Measurements from ENCODE around the gene TM4SF20.

DNA sequence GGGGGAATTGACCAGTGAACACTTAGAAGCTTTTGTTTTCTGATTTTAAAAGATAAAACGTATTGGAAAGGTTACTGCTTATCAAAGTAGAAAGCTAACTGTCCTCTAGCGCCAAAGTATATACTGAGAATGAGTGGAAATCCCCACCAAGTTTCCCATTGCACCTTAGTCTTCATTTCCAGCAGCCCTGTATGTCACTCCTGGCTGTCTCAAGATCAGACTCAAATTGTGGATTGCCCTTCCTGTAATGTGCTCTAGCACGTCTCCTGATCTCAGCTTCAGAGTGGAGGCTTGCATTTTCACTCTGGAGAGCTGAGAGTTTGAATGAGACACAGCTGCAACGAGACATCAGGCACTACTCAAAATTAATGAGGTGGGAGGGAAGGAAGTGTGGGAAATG, 27.5 kb downstream of the TM4SF20 start:
- TF ChIP-seq GABPA (IDR thresholded peaks at IDR 0.05; ENCODE audit: low read depth): no peak
- TF ChIP-seq, protein P1, sequence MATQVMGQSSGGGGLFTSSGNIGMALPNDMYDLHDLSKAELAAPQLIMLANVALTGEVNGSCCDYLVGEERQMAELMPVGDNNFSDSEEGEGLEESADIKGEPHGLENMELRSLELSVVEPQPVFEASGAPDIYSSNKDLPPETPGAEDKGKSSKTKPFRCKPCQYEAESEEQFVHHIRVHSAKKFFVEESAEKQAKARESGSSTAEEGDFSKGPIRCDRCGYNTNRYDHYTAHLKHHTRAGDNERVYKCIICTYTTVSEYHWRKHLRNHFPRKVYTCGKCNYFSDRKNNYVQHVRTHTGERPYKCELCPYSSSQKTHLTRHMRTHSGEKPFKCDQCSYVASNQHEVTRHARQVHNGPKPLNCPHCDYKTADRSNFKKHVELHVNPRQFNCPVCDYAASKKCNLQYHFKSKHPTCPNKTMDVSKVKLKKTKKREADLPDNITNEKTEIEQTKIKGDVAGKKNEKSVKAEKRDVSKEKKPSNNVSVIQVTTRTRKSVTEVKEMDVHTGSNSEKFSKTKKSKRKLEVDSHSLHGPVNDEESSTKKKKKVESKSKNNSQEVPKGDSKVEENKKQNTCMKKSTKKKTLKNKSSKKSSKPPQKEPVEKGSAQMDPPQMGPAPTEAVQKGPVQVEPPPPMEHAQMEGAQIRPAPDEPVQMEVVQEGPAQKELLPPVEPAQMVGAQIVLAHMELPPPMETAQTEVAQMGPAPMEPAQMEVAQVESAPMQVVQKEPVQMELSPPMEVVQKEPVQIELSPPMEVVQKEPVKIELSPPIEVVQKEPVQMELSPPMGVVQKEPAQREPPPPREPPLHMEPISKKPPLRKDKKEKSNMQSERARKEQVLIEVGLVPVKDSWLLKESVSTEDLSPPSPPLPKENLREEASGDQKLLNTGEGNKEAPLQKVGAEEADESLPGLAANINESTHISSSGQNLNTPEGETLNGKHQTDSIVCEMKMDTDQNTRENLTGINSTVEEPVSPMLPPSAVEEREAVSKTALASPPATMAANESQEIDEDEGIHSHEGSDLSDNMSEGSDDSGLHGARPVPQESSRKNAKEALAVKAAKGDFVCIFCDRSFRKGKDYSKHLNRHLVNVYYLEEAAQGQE (IDR thresholded peaks at IDR 0.05; ENCODE audit: low read depth, low read length): no peak
- no peak for TF ChIP-seq POLR2AphosphoS5 (IDR thresholded peaks at IDR 0.05; ENCODE audit: low read depth, low read length)
- no peak for TF ChIP-seq RAD21 (IDR thresholded peaks at IDR 0.05; ENCODE audit: low read length)
- TF ChIP-seq, protein P2, sequence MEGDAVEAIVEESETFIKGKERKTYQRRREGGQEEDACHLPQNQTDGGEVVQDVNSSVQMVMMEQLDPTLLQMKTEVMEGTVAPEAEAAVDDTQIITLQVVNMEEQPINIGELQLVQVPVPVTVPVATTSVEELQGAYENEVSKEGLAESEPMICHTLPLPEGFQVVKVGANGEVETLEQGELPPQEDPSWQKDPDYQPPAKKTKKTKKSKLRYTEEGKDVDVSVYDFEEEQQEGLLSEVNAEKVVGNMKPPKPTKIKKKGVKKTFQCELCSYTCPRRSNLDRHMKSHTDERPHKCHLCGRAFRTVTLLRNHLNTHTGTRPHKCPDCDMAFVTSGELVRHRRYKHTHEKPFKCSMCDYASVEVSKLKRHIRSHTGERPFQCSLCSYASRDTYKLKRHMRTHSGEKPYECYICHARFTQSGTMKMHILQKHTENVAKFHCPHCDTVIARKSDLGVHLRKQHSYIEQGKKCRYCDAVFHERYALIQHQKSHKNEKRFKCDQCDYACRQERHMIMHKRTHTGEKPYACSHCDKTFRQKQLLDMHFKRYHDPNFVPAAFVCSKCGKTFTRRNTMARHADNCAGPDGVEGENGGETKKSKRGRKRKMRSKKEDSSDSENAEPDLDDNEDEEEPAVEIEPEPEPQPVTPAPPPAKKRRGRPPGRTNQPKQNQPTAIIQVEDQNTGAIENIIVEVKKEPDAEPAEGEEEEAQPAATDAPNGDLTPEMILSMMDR (IDR thresholded peaks at IDR 0.05): no peak
- TF ChIP-seq, protein P3, sequence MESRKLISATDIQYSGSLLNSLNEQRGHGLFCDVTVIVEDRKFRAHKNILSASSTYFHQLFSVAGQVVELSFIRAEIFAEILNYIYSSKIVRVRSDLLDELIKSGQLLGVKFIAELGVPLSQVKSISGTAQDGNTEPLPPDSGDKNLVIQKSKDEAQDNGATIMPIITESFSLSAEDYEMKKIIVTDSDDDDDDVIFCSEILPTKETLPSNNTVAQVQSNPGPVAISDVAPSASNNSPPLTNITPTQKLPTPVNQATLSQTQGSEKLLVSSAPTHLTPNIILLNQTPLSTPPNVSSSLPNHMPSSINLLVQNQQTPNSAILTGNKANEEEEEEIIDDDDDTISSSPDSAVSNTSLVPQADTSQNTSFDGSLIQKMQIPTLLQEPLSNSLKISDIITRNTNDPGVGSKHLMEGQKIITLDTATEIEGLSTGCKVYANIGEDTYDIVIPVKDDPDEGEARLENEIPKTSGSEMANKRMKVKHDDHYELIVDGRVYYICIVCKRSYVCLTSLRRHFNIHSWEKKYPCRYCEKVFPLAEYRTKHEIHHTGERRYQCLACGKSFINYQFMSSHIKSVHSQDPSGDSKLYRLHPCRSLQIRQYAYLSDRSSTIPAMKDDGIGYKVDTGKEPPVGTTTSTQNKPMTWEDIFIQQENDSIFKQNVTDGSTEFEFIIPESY (IDR thresholded peaks at IDR 0.05; ENCODE audit: borderline replicate concordance, low read depth): no peak
